ENCODE results near the gene TNNI2.
"Not testable (repeated sequence)": the region's sequence is repeated elsewhere in the genome, so short reads cannot be mapped to it uniquely, and the experiment has no call there.

The TNNI2 gene

DNA sequence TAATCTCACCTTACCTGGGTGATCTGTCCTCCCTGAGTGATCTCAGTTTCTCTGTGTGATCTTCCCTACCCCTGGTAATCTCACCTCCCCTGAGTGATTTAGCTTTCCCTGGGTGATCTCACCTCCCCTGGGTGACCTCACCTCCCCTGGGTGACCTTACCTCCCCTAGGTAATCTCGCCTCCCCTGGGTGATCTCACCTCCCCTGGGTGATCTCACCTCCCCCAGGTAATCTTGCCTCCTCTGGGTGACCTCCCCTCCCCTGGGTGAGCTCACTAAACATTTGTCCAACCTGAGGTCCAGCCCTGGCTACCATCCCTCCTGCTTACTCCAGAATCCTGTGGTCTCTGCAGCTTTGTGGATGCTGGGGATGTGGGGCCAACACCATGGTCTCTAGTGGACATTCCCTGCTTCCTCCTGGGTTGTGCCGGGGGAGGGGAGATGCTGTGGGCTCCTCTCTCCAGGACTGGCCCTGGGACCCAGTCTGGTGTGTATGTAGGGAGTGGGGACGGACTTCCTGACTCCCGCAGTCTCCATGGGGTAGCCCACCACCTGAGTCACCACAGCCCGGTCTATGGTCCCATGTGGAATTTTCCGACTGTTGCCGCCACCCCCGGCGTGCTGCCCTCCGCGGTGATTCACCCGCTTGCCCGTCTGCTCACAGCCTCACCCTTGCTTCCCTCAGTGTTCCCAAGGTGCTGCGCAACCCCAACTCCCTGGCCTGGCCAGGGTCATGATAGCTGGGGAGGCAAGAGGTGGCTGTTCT lies 24.0 kb downstream of the TNNI2 start:
- DNase-seq = no peak

DNA sequence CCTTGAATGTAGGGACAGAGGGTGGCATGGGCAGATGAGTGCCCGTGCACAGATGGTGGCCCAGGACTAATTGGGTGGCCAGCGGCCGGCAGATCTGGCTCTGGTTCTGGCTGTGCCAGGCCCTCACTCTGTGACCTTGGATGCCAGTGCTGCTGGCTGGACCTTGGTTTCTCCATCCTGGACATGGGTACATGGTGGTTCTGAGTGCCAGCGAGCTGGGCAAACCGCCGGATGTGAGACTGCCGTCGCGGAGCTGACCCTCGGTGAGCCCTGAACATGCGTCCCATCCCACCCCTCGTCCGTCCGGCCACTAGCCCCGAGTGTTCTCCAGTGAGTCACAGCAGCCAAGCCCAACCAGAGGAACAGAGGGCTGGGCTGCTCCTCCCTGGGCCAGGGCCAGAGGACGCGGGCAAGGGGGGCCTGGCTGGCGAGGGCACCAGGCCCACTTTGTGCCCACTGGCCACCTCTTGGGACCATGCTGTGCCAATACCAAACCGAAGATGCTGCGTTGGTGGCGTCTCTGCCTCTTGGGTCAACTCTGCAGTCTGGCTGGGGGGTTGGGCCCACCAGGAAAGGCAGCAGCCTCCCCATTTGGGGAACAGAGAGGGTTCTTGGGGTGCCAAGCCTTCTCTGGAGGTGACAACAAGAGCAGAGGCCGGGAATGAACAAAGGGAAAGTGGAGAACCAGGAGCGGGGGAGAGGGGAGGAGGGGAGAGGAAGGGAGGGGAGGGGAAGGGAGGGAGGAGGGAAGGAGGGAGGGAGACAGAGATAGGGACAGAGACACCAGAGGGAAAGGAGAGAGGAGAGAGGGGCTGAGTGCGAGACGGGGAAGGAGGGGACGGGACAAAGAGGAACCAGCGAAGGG lies 24.8 kb downstream of the TNNI2 start:
- DNase-seq = peak; percentile 52

DNA sequence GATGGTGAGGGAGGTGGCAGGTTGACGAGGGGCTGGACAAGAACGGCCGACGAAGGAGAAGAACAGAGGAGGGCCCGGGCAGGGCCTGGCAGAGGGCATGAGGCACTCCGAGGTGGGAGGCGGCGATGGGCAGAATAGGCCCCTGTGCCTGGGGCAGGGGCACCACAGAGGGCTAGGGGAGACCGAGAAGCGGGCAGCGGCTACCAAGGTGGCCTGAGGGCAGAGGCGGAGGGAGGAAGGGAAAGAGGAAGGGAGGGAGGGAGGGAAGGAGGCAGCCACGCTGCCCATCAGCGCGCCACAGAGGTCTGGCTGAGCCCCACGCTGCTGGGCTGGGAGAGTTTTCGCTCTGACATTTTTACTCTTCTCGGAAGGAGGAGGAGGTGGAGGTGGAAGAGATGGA lies 25.4 kb downstream of the TNNI2 start:
- DNase-seq = no peak

DNA sequence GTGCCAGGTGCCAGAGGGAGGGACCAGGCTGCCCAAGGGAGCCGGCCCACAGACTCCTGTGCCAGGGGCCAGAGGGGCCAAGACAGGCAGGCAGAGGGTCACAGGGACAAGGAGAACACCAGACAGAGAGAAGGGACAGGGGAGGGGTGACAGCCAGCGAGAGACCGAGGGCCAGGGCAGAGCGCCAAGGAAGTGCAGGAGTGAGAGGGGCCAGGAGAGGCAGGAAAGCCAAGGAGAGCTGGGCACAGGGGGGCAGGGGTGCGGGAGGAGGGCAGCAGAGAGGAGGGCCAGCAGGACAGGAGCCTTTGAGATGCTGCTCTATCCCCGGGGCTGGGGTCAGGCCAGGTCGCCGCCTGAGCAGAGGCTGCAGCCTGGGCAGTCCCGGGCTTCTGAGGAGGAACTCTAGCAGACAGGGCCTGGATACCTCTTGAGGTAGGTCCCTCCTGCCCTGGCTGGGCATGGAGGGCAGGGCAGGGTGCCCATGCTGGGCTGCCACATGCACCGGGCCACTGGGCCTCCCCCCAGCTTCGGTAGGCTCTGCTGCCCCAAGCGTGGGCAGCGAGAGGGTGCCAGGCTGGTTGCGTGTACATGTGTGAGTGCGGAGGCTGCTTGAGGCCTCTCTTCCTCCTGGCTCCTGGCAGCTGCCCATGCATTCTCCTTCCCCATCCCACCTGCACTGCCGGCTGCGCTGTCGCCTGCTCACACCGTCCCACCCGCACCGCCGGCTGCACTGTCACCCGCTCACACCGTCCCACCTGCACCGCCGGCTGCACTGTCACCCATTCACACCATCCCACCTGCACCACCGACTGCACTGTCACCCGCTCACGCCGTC lies 26.3 kb downstream of the TNNI2 start:
- no peak for DNase-seq

DNA sequence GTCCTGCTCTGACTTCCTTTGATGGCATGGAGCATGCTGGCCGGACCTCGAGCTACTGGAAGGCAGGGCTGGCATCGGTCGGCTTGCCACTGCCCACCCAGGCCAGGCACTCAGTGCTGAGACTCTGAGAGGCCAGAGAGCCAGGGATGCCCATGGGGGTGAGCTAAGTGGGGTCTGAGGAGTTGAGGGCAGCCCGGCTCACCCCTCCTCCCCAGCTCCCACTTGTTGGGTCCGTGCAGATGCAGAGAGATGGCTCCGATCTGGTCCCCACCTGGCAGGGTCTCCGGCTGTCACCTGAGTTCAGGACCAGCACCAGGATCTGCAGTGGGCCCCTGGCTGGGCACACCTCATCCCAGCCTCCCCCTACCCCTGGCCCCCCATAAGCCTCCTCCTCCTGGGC lies 27.4 kb downstream of the TNNI2 start:
- DNase-seq = no peak

DNA sequence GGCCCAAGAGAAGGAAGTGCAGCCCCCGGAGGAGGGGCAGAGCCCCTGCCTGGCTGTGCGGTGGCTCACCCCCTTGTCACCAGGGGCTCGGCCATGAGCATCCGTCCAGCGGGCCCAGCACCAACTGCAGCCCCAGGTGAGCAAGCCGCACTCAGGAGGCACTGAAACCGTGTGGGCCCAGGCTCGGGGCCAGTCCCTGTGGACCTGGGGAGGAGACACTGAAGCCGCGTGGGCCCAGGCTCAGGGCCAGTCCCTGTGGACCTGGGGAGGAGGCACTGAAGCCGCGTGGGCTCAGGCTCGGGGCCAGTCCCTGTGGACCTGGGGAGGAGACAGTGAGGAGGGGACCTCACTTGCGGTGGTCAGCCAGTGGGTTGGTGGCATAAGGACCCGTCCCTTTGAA lies 28.0 kb downstream of the TNNI2 start:
- DNase-seq = no peak

DNA sequence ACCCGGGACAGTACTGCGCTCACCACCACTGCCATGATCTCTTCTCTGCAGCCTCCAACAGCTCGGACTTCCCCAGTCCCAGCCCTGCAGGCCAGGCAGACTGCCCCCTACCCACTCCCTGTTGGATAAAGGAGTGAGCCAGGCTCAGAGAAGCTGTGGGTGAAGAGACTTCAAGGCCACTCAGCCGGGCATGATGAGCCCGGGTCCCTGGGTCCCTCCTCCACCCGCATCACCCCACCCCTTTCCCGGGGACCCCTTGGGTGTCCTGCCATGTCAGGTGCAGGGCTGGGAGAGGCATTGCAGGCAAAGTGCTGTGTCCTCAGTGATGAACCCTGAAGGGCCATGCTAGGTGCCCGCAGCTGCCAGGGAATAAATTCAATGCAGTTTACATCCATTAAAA lies 28.6 kb downstream of the TNNI2 start:
- no peak for DNase-seq

DNA sequence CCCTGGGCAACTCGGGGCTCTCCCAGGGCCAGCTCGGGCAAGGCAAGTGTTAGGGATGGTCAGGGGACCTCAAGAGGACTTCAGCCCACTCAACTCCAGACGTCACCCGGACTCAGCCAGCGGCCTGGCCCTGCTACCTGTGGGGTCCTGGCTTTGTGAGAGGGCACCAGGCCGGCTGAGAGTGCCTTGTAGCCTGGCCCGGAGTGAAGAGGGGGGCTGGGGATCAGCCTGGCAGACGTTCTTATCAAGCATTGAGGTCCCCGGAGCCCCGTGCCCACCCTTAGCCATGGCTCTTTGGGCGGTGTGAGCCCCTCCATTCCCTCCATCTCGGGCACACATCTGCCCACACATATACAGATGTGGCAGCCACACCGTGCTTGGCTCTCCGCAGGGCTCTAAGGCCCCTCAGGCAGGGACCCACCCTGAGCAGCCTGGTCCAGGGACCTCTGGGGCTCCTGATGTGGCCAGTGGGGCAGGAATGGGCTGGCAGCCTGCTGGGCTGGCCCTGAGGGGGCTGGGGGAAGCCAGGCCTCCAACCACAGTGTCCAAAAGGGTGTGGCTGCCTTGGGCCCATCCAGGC lies 29.4 kb downstream of the TNNI2 start:
- no peak for DNase-seq

DNA sequence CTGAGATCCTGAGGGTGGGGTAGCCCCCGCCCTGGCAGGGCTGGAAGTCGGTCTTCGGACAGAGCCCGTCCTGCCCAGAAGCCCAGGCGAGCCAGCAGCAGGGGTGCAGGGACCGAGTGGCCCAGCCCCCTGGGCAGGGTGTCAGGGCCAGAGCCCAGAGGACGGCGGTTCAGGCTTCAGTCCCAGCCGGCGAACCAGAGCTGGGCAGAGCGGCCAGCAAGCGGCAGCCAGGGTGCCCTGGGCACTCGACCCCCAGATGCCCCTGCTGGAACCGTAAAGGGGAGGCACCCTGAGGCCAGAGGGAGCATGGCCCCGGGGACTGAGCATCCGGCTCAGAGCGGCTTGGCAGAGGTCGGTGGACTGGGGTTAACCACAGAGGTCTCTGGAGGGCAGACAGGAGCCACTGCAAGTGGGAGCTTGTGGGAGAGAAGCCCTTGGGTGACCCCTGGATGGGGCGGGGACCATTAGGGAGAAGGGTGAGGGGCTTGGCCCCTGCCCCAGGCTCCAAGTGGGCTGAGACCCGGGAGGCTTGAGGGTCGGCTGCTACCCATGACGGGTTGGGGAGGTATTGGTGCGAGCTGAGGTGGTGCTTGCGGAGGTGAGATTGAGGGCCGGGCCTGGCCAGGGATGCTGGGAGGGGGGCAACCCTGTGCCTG lies 30.0 kb downstream of the TNNI2 start:
- DNase-seq = no peak

DNA sequence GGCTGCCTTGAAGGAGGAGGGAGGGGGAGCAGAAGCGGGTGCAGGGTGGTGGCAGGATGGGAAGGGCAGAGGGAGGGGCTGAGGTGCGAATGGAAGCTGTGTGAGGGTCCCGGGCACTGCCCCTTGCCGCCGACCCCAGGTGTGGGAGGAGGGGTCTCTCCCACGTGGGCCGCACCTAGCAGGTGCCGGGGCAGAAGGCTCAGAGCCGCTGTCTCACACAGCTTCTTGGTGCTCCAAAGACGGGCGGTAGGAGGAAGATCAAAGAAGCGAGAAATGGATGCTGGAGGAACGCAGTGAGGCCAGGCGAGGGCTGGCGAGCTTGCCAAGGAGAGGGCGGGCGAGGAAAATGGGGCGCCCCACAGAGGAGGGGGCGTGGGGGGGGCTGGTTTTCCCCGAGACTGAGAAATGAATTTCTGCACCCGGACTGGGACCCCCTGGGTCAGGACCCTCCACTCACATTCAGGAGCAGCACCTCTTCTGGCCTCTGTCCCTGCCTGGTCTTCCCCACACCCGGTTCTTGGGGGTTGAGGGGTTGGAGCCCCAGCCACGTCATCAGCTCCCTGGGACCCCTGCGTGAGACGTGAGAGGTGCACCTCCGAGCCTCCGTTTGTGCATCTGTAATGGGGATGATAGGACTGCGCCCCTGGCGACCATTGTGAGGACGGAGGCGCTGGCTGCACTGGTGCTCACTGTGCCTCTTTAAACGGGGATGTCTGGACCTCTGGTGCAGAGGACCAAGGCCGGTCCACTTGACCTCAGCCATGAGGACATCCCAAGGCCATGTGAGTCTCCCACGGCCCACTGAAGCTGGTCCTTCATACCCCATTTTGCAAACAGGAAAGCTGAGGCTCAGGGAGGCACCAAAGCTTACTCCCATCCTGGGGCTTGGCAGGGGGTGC lies 30.9 kb downstream of the TNNI2 start:
- DNase-seq = no peak

DNA sequence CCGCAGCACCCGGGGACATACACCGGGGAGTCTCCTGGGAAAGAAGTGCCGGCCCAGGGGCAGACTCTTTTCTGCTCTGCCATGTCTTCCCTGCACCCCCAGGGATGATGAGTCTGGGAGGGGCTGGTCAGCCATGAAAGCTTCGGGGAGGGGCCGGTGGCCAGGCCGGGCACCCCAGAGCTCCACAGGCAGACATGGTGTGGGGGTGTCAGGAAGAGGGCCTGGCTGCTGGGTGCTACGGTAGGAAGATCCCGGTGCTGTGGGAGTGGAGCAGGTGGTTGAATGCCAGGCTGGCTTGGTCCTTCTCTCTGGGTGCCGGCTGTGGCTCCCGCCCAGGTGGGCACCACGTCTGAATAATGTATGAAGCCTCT lies 31.5 kb downstream of the TNNI2 start:
- DNase-seq = no peak

DNA sequence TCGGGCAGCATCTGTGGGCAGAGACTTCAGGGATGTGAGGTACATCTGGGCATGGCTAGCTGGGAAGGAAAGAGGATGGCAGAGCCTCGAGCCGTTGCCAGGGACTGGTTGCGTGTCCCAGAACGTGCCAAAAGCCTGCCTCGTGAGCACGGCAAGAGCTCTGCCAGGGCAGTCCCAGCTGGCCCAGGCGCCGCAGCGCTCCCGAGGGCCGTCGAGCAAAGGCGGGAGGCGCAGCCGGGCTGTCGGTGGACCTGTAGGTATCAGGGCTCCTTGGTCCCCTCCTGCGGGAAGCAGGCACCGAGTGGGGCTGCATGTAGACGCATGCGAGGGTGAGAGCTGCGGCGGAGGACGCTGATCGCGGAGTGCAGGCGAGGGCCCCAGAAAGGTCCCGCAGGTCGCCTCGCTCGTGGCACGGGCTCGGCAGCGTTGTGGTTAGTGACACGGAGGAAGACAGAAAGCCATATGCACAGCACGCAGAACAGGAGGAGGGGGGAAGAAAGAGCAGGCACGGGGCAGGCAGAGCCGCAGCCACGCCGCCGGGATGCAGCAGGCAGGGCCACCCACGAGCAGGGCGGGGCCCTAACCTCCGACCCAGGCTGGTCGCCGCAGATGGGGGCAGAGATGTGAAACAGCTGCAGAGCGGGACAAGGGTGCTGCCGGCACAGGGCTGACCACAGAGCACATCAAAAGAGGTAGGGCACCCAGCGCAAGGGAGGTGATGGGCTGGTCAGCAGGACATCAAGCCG lies 32.1 kb downstream of the TNNI2 start:
- DNase-seq = peak; percentile 37

DNA sequence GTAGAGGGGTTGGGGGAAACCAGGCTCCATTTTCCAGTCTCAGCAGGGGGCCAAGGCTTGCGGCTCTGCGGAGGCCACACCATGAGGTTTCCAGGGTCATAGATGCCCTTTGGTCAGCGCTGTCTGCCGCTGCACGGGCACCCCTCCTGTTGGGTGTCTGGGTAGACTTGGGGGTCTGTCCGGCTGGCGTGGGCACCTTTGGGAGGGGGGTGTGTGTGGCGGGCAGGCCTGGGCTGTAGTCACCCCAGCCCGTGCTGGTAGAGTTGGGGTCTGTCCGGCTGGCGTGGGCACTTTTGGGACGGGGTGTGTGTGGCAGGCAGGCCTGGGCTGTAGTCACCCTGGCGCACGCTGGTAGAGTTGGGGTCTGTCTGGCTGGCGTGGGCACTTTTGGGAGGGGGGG lies 32.8 kb downstream of the TNNI2 start:
- DNase-seq = no peak

DNA sequence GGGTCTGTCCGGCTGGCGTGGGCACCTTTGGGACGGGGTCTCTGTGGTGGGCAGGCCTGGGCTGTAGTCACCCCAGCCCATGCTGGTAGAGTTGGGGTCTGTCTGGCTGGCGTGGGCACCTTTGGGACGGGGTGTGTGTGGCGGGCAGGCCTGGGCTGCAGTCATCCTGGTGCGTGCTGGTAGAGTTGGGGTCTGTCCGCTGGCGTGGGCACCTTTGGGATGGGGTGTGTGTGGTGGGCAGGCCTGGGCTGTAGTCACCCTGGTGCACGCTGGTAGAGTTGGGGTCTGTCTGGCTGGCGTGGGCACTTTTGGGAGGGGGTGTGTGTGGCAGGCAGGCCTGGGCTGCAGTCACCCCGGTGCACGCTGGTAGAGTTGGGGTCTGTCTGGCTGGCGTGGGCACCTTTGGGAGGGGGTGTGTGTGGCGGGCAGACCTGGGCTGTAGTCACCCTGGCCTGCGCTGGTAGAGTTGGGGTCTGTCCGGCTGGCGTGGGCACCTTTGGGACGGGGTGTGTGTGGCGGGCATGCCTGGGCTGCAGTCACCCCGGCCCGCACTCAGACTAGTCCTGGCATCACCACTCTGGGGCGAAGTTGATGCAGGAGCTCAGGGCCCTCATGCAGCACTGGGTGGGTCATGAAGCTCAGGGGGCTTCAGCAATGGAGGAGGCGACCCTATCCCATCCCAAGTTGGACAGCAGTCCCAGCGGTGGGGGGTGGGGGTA lies 33.6 kb downstream of the TNNI2 start:
- no peak for DNase-seq

DNA sequence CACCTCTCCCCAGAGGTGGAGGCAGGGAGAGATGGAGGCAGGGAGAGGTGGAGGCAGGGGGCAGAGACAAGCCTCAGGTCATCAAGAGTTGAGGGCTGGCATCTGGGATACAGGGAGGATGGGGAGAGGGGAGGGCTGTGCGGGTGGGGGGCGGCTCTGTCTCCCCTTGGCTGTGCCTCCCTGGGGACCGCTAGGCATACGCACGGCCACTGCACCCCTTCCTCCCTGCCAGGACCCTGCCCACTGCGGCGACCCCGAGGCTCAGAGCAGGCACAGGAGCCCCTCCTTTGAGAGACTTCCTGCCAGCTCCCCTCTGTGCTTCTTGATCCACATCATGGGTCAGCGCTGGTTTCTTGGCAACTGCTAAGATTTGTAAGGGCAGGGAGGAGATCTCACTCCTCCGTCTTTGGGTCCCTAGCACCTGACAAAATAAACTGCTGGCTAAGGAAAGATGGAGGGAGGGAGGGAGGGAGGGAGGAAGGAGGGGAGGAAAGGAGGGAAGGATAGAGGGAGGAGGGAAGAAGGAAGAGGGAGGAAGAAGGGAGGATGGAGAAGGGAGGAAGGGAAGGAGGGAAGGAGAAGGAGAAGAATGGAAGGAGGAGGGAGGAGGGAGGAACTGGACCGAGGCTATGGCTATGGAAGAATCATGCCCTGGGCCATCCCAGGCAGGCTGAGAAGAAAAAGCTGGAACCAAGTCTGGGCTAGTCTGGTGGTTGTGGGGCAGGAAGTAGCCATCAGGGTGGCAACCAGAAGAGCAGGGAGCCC lies 34.4 kb downstream of the TNNI2 start:
- DNase-seq = no peak

DNA sequence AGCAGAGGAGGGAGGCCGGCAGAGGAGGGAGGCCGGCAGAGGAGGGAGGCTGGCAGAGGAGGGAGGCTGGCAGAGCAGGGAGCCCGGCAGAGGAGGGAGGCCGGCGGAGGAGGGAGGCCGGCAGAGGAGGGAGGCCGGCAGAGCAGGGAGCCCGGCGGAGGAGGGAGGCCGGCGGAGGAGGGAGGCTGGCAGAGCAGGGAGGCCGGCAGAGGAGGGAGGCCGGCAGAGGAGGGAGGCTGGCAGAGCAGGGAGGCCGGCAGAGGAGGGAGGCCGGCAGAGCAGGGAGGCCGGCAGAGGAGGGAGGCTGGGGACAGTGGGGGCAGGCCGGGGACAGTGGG lies 35.0 kb downstream of the TNNI2 start:
- not testable (repeated sequence) for DNase-seq

DNA sequence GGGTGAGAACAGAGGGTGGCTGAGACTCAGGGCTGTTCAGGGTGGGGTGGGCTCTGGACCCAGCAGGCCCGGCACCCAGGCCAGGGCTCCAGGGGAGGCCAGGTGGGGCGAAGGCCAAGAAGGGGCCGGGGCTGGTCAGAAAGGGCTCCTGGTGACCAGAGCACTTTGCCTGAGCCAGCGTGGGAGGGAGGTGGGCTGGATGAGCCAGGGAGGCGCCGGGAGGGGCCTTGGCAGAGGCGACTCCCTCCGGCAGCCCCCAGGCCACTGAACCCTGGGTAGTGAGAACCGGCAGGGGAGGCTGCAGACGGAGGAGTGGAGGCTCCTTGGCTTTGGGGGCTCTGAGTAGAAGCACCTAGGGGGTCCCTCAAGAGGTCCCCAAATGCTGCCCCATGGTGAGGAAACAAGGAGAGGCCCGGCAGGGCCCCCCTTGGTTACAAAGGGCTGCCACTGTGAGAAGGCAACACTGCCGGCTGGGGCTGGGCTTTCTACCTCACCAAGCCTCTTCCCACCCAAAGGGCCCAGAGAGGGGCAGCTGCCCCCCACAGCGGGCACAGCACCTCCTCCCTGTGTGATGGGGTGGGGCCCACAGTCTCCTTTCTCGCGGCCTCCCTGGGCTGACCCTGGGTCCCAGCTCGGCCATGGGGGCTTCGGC lies 35.8 kb downstream of the TNNI2 start:
- not testable (repeated sequence) for DNase-seq

DNA sequence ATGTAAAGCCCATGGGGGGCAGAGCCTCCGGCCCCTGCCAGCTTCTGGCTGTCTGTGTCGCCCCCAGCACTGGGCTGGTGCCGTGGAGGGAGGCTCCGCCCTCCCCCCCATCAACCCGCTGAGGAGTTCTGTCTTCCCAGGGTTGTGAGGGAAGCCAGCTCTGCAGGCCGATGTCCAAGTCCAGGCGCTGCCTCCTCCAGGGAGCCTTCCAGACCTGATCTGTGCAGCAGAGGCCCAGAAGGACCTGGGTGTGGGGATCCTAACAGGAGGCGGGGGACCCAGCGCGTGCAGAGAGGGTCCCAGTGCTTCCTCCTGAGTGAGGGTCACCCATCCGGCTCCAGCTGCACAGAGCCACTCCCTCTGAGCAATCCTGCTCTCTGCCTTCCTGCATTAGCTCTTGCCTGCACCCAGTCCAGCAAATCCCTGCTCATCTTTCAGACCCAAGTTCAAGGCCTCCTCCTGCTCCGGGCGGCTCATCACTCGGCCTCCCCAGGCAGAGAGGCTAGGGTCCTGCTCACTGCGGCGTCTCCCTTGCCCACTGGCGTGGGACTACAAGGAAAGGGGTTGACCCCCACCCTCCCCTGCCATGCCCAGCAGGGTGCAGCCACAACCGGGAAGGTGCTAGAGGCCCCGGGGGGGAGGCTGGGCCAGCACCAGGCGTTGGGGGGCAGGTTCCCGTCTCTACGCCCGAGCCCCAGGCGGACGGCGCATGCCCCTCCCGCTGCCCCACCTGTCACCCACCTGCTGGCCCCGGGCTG lies 36.5 kb downstream of the TNNI2 start:
- DNase-seq = no peak
